HepG2 (cell line): ENCODE measurements around the gene CDK7. TPM values are rescaled to one million over a fixed set of nuclear protein-coding genes. Genes with fewer than 3 reads are reported as not detected.
A peak's percentile ranks its signal among the peaks of the same experiment; 100 is the strongest.

Source experiments
- ATAC-seq: fragments of 200-7000 bp; cut with Tn5 transposase; 3 replicates; pipeline ENCODE4 v1.9.1; 2020; ENCODE audit warnings: mild to moderate bottlenecking, moderate library complexity
- BruUV-seq: library from RNA; stranded (reverse); fragments of 400-500 nt; replicated peaks from 2 replicates; lab custom pipeline; 2021; lab: Mats Ljungman, UMichigan
- CTCF ChIA-PET: fragments of 300-600 bp; formaldehyde crosslinking; extraction: SDS; loops from one replicate; lab custom pipeline; 2021; ENCODE audit warnings: low total read pairs, inconsistent platforms, low intra/inter-chr PET ratio; lab: Yijun Ruan, JAX
- POLR2A ChIA-PET: fragments of 350-600 bp; sonication (Branson Sonifier 250); formaldehyde crosslinking; loops from one replicate; lab custom pipeline; 2020; ENCODE audit warnings: antibody characterized with exemption, inconsistent platforms; lab: Yijun Ruan, JAX
- DNase-seq: peaks from one replicate; pipeline ENCODE4 v3.0.0-alpha.2; 2015; ENCODE audit warnings: low spot score
- FAIRE-seq: peaks from 3 replicates; lab custom pipeline; 2011; peaks lifted over from hg19 to GRCh38; lab: Jason Lieb, UNC
- H2AFZ ChIP-seq: one replicate; pipeline ENCODE4 v1.6.1; 2011; ENCODE audit warnings: low read length, inconsistent platforms
- H3K27ac ChIP-seq: fragments of 300-600 bp; 3 replicates; pipeline ENCODE4 v1.8.0; 2011; ENCODE audit warnings: mixed run types, mild to moderate bottlenecking, mixed read lengths, low read length, inconsistent platforms; ENCODE audit not compliant: insufficient read depth; ENCODE audit errors: extremely low read length
- H3K27me3 ChIP-seq, 2 experiments: fragments of 200-600 bp in 1 of 2; 2 replicates in 1 of 2; 3 replicates in 1 of 2; pipeline versions ENCODE4 v1.6.0 to v1.8.0; 2011; ENCODE audit warnings: low read length in 2 of 2, mild to moderate bottlenecking in 2 of 2, moderate library complexity in 2 of 2, inconsistent platforms in 1 of 2; ENCODE audit not compliant: insufficient read depth in 2 of 2, control insufficient read depth in 1 of 2
- H3K36me3 ChIP-seq, 2 experiments: fragments of 200-600 bp in 1 of 2; replicated peaks in 1 of 2; 2 replicates in 1 of 2; 3 replicates in 1 of 2; pipeline versions ENCODE4 v1.5.1 to v1.8.0; 2011; ENCODE audit warnings: low read length in 2 of 2, inconsistent platforms in 1 of 2; ENCODE audit not compliant: insufficient read depth in 2 of 2, control insufficient read depth in 1 of 2
- H3K4me1 ChIP-seq: 2 replicates; pipeline ENCODE4 v1.5.1; 2012; ENCODE audit warnings: low read length, inconsistent platforms; ENCODE audit not compliant: insufficient read depth
- H3K4me2 ChIP-seq: 2 replicates; pipeline ENCODE4 v1.6.0; 2011; ENCODE audit warnings: low read depth, low read length, inconsistent platforms
- H3K4me3 ChIP-seq, 3 experiments: fragments of 200-600 bp in 1 of 3; sonication (generic), shearing (Covaris generic) in 1 of 3; replicated peaks in 1 of 3; 2 replicates each; pipeline ENCODE4 v1.5.1; 2011 to 2016; ENCODE audit warnings: low read length in 3 of 3, inconsistent platforms in 2 of 3, low read depth in 2 of 3, mild to moderate bottlenecking in 2 of 3, control low read depth in 1 of 3, mixed read lengths in 1 of 3; ENCODE audit not compliant: insufficient read depth in 1 of 3
- H3K79me2 ChIP-seq: one replicate; pipeline ENCODE4 v1.6.1; 2011; ENCODE audit warnings: low read length, inconsistent platforms; ENCODE audit not compliant: insufficient read depth
- H3K9ac ChIP-seq: 2 replicates; pipeline ENCODE4 v1.6.0; 2011; ENCODE audit warnings: mild to moderate bottlenecking, low read depth, low read length, inconsistent platforms; ENCODE audit not compliant: insufficient read depth
- H3K9me3 ChIP-seq: 2 replicates; pipeline ENCODE4 v1.5.1; 2012; ENCODE audit warnings: mild to moderate bottlenecking, low read length
- H4K20me1 ChIP-seq: 2 replicates; pipeline ENCODE4 v1.6.0; 2011; ENCODE audit warnings: inconsistent platforms, mild to moderate bottlenecking, low read length, moderate library complexity; ENCODE audit not compliant: insufficient read depth
- AGO1 ChIP-seq: fragments of 200-400 bp; formaldehyde crosslinking; IDR thresholded peaks from 2 replicates; pipeline ENCODE4 v1.6.1; 2017; ENCODE audit warnings: mild to moderate bottlenecking, low read depth, low read length, moderate library complexity; ENCODE audit not compliant: poor library complexity, severe bottlenecking
- CHD2 ChIP-seq: IDR thresholded peaks from 2 replicates; pipeline ENCODE4 v1.6.1; 2011; ENCODE audit warnings: low read depth, low read length, improper control_type of control experiment
- ELF4 ChIP-seq: sonication (generic); formaldehyde crosslinking; IDR thresholded peaks from 2 replicates; pipeline ENCODE4 v1.5.0; 2020; ENCODE audit warnings: missing genetic modification reagents, mild to moderate bottlenecking, moderate library complexity, borderline replicate concordance
- FOXA1 ChIP-seq, 2 experiments: fragments of 450-650 bp in 1 of 2; sonication (generic) in 1 of 2; formaldehyde crosslinking in 1 of 2; IDR thresholded peaks; 2 replicates each; pipeline versions ENCODE4 v1.4.0 to v1.6.1; 2016 to 2020; ENCODE audit warnings: missing genetic modification reagents in 1 of 2
- HDAC1 ChIP-seq: sonication (generic); formaldehyde crosslinking; IDR thresholded peaks from 2 replicates; pipeline ENCODE4 v1.5.1; 2020; ENCODE audit warnings: mild to moderate bottlenecking, missing genetic modification reagents
- KAT7 ChIP-seq: IDR thresholded peaks from 2 replicates; pipeline ENCODE4 v1.6.1; 2018; ENCODE audit warnings: borderline replicate concordance, missing compliant biosample characterization
- KLF9 ChIP-seq: IDR thresholded peaks from 2 replicates; pipeline ENCODE4 v1.6.1; 2016; ENCODE audit warnings: low read depth
- NFE2L2 ChIP-seq: fragments of 150-350 bp; IDR thresholded peaks from 2 replicates; pipeline ENCODE4 v1.6.1; 2014; ENCODE audit warnings: low read length
- NR1H2 ChIP-seq: sonication (generic); formaldehyde crosslinking; IDR thresholded peaks from 2 replicates; pipeline ENCODE4 v1.8.1; 2022; ENCODE audit warnings: low read depth, missing genetic modification reagents, borderline replicate concordance
- PHF21A ChIP-seq: sonication (generic); formaldehyde crosslinking; IDR thresholded peaks from 2 replicates; pipeline ENCODE4 v1.5.0; 2020; ENCODE audit warnings: mild to moderate bottlenecking, missing genetic modification reagents
- PHF8 ChIP-seq: sonication (generic); formaldehyde crosslinking; IDR thresholded peaks from 2 replicates; pipeline ENCODE4 v1.5.0; 2020; ENCODE audit warnings: missing genetic modification reagents
- SALL2 ChIP-seq: sonication (generic); formaldehyde crosslinking; IDR thresholded peaks from 2 replicates; pipeline ENCODE4 v1.8.1; 2023; ENCODE audit warnings: mild to moderate bottlenecking, missing genetic modification reagents, inconsistent platforms
- ZNF260 ChIP-seq: sonication (generic); formaldehyde crosslinking; IDR thresholded peaks from 2 replicates; pipeline ENCODE4 v1.4.0; 2020; ENCODE audit warnings: missing genetic modification reagents, low read depth, mild to moderate bottlenecking, borderline replicate concordance
- ZNF501 ChIP-seq: sonication (generic); formaldehyde crosslinking; IDR thresholded peaks from 2 replicates; pipeline ENCODE4 v1.5.1; 2020; ENCODE audit warnings: mild to moderate bottlenecking, moderate library complexity, missing genetic modification reagents
- ZNF777 ChIP-seq: sonication (generic); formaldehyde crosslinking; IDR thresholded peaks from 2 replicates; pipeline ENCODE4 v1.4.0; 2020; ENCODE audit warnings: missing genetic modification reagents
- WGBS: methylation state at CpG from one replicate; pipeline ENCODE4 v1.1.6; 2017; ENCODE audit warnings: low lambda C conversion rate; 5-methylcytosine and 5-hydroxymethylcytosine counted together
- in situ Hi-C: cut with HindIII; loops from 2 replicates; pipeline ENCODE4 v1.10.0; 2017; ENCODE audit warnings: low pct_unique_long_range_greater_than_20kb; ENCODE audit not compliant: extremely low pct_ligation_motif_present
- intact Hi-C: fragments of 100-400 bp; cut with micrococcal nuclease; formaldehyde crosslinking; loops from one replicate; pipeline ENCODE4 v1.10.0; 2022; ENCODE audit not compliant: unreplicated experiment
- polyA plus RNA-seq, 8 experiments: library from polyadenylated mRNA; depleted of rRNA in 3 of 8; stranded (reverse) in 7 of 8; unstranded in 1 of 8; fragments of >200 nt; fragmentation: Illumina TruSeq in 4 of 8; extraction: Trizol in 4 of 8; gene quantifications; 2 replicates each; pipeline versions ENCODE4 v1.2.1 to v1.2.3, GENCODE V29; 2011 to 2016; ENCODE audit warnings: low read depth in 4 of 8, missing spikeins in 1 of 8, mixed read lengths in 1 of 8; ENCODE audit not compliant: insufficient read depth in 1 of 8
- total RNA-seq, 5 experiments: library from RNA; depleted of rRNA; stranded (reverse); fragments of >200 nt; fragmentation: Illumina TruSeq; extraction: Trizol; gene quantifications; 2 replicates each; pipeline ENCODE4 v1.2.3, GENCODE V29; 2016; ENCODE audit warnings: low read depth in 1 of 5
- TF ChIP-seq, protein P1 (sequence below): sonication (generic); formaldehyde crosslinking; IDR thresholded peaks from 2 replicates; pipeline ENCODE4 v1.8.0; 2023; ENCODE audit warnings: mild to moderate bottlenecking, missing genetic modification reagents
- TF ChIP-seq, protein P2 (sequence below): sonication (generic); formaldehyde crosslinking; IDR thresholded peaks from 2 replicates; pipeline ENCODE4 v1.4.0; 2020; ENCODE audit warnings: missing genetic modification reagents, borderline replicate concordance
- TF ChIP-seq, protein P3 (sequence below): fragments of 450-650 bp; IDR thresholded peaks from 2 replicates; pipeline ENCODE4 v1.6.1; 2017; ENCODE audit warnings: mild to moderate bottlenecking

Gene CDK7
- total and polyA plus RNA-seq, 2 of the 13 experiments (the other 11 are each of a cell fraction or from before 2014, with no cell fraction given), result 41.2 to 54.9 TPM

DNA sequence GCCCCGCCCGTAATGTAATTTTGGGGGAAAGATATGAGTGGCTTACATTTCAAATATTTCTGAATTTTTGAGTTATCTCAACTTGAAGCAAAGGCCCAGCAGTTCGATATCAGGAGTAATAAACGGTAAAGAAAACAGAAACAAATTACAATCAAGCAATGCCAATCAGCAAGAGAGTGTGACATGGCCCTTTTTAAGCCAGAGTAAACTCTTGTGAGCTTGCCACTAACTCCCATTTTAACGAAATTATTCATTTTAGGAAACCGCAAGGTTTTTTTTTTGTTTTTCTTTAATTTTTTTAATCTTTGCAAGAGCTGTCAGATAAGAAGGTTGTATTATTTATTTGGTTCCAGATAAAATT lies 17.6 kb upstream of the CDK7 start:
- no peaks in the 10 kb centered on the region for H4K20me1 ChIP-seq
- in situ Hi-C loops, result no loop called here
- peaks cover 25% of the 10 kb centered on the region for H3K79me2 ChIP-seq
- TF ChIP-seq NFE2L2 (no peak), CHD2 (no peak), KLF9 (no peak), ZNF777 (CRISPR knock-in tag) (no peak), KAT7 (no peak), PHF8 (CRISPR knock-in tag) (no peak), AGO1 (no peak), ELF4 (CRISPR knock-in tag) (no peak), ZNF501 (CRISPR knock-in tag) (no peak), FOXA1 (IDR thresholded peaks at IDR 0.05) (no peak), FOXA1 (CRISPR knock-in tag; IDR thresholded peaks at IDR 0.05) (no peak), PHF21A (CRISPR knock-in tag) (no peak), SALL2 (CRISPR knock-in tag) (no peak), HDAC1 (CRISPR knock-in tag) (no peak), NR1H2 (CRISPR knock-in tag) (no peak), ZNF260 (no peak)
- TF ChIP-seq, protein P1, sequence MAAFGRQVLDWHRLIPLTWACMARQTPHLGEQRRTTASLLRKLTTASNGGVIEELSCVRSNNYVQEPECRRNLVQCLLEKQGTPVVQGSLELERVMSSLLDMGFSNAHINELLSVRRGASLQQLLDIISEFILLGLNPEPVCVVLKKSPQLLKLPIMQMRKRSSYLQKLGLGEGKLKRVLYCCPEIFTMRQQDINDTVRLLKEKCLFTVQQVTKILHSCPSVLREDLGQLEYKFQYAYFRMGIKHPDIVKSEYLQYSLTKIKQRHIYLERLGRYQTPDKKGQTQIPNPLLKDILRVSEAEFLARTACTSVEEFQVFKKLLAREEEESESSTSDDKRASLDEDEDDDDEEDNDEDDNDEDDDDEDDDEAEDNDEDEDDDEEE (CRISPR knock-in tag), result no peak
- TF ChIP-seq, protein P2, sequence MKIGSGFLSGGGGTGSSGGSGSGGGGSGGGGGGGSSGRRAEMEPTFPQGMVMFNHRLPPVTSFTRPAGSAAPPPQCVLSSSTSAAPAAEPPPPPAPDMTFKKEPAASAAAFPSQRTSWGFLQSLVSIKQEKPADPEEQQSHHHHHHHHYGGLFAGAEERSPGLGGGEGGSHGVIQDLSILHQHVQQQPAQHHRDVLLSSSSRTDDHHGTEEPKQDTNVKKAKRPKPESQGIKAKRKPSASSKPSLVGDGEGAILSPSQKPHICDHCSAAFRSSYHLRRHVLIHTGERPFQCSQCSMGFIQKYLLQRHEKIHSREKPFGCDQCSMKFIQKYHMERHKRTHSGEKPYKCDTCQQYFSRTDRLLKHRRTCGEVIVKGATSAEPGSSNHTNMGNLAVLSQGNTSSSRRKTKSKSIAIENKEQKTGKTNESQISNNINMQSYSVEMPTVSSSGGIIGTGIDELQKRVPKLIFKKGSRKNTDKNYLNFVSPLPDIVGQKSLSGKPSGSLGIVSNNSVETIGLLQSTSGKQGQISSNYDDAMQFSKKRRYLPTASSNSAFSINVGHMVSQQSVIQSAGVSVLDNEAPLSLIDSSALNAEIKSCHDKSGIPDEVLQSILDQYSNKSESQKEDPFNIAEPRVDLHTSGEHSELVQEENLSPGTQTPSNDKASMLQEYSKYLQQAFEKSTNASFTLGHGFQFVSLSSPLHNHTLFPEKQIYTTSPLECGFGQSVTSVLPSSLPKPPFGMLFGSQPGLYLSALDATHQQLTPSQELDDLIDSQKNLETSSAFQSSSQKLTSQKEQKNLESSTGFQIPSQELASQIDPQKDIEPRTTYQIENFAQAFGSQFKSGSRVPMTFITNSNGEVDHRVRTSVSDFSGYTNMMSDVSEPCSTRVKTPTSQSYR (CRISPR knock-in tag), result no peak
- TF ChIP-seq, protein P3, sequence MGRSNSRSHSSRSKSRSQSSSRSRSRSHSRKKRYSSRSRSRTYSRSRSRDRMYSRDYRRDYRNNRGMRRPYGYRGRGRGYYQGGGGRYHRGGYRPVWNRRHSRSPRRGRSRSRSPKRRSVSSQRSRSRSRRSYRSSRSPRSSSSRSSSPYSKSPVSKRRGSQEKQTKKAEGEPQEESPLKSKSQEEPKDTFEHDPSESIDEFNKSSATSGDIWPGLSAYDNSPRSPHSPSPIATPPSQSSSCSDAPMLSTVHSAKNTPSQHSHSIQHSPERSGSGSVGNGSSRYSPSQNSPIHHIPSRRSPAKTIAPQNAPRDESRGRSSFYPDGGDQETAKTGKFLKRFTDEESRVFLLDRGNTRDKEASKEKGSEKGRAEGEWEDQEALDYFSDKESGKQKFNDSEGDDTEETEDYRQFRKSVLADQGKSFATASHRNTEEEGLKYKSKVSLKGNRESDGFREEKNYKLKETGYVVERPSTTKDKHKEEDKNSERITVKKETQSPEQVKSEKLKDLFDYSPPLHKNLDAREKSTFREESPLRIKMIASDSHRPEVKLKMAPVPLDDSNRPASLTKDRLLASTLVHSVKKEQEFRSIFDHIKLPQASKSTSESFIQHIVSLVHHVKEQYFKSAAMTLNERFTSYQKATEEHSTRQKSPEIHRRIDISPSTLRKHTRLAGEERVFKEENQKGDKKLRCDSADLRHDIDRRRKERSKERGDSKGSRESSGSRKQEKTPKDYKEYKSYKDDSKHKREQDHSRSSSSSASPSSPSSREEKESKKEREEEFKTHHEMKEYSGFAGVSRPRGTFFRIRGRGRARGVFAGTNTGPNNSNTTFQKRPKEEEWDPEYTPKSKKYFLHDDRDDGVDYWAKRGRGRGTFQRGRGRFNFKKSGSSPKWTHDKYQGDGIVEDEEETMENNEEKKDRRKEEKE, result no peak
- H3K36me3 ChIP-seq, result no peaks in the 10 kb centered on the region
- intact Hi-C loops, result loop anchor here (5.0 kb wide), 1 partner anchor 125 kb away; the partner anchor contains the start of gene SLC30A5
- H3K27me3 ChIP-seq, result no peaks in the 10 kb centered on the region; a peak in 1 of 5 replicates
- TSS peak; percentile 96 for BruUV-seq
- peak overlapping the region; percentile 98; the same call in 1 of the 2 replicates for H3K9ac ChIP-seq
- POLR2A ChIA-PET, result interaction anchor here (0.8 to 2.3 kb wide), 7 partner anchors 9 to 124 kb away, joined by 3 to 11 read pairs (median 5); partner anchors contain the start of genes CCDC125, CDK7, CENPH and SLC30A5
- ATAC-seq (no peak), DNase-seq (no peak), FAIRE-seq (no peak)
- peaks cover 64% of the 10 kb centered on the region for H3K4me1 ChIP-seq
- 39% methylated on average over 6 of the region's 6 CpGs for WGBS
- no peaks in the 10 kb centered on the region for H3K9me3 ChIP-seq
- H3K27ac ChIP-seq, result peak overlapping the region; percentile 97
- peak overlapping the region; percentile 86 to 100 (median 97) for H3K4me3 ChIP-seq
- CTCF ChIA-PET, result no interaction called here
- H3K4me2 ChIP-seq, result peak overlapping the region; percentile 69
- H2AFZ ChIP-seq, result no peak overlapping the region
